GM21360 (cell line): ENCODE data around the gene PTPN4.
"Not testable (repeated sequence)": the region's sequence is repeated elsewhere in the genome, so short reads cannot be mapped to it uniquely, and the experiment has no call there.

Source experiments
- ATAC-seq: cut with Tn5 transposase; IDR thresholded peaks from one replicate; pipeline ENCODE4 v1.9.1; 2021; ENCODE audit warnings: mild to moderate bottlenecking, moderate library complexity; ENCODE audit not compliant: unreplicated experiment

Gene PTPN4

GRCh38 chr2:119803101-119803500, 43.4 kb downstream of the PTPN4 start:
- no peak for ATAC-seq

- ATAC-seq, result not testable (repeated sequence)
Measured at GRCh38 chr2:119804409-119804808, 44.7 kb downstream of the PTPN4 start.

GRCh38 chr2:119808516-119809147, 48.9 kb downstream of the PTPN4 start:
- no peak for ATAC-seq

- no peak for ATAC-seq
Measured at GRCh38 chr2:119809339-119810048, 49.8 kb downstream of the PTPN4 start.

- no peak for ATAC-seq
Measured at GRCh38 chr2:119810049-119810630, 50.4 kb downstream of the PTPN4 start.

GRCh38 chr2:119814216-119814615, 54.5 kb downstream of the PTPN4 start:
- no peak for ATAC-seq

- no peak for ATAC-seq
Measured at GRCh38 chr2:119818792-119819191, 59.1 kb downstream of the PTPN4 start.

- no peak for ATAC-seq
Measured at GRCh38 chr2:119819846-119820245, 60.1 kb downstream of the PTPN4 start.

DNA sequence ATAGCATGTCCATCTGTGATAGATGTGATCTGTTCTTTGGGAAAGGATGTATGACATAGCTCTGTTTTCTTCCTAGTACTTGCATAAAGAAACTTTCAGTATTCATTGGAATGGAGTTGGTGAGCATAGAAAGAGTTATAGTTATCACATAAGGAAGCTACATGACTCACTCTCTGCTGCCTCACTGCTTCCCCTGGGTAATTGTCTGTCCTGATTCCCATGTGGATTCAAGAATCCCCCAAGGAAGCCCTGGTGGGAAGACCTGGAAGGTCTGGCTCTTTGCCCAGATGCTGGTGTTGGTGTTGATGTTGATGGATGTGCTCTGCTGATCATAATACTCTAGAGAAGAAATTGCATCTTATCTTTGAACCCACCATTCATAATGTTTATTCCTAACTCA, 60.6 kb downstream of the PTPN4 start:
- no peak for ATAC-seq

GRCh38 chr2:119821266-119821665, 61.5 kb downstream of the PTPN4 start:
- ATAC-seq, result no peak

DNA sequence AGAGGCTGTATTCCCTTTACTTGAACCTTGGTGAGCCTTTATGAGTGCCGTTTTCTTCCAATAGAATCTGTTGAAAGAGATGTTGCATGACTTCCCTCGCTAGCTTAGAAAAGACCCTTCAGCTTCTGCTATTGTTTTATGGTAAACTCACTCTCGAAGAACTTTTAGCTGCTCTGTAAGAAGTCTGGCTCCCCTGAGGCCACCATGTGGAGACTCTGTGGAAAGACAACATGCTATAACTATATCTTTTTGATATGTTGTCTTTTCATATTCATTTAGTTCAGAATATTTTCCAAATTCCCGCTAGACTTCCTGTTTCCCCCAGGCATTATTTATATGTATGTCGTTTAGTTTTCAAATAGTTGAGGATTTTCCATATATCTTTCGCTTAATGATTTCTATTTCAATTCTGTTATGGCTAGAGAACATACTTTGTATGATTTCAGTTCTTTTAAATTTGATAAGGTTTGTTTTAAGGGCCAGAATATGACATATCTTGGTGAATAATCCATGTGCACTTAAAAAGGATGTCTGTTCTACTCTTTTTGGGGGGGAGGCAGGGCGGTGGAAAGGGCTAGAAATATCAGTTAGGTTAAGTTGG, 64.1 kb downstream of the PTPN4 start:
- ATAC-seq, result no peak

DNA sequence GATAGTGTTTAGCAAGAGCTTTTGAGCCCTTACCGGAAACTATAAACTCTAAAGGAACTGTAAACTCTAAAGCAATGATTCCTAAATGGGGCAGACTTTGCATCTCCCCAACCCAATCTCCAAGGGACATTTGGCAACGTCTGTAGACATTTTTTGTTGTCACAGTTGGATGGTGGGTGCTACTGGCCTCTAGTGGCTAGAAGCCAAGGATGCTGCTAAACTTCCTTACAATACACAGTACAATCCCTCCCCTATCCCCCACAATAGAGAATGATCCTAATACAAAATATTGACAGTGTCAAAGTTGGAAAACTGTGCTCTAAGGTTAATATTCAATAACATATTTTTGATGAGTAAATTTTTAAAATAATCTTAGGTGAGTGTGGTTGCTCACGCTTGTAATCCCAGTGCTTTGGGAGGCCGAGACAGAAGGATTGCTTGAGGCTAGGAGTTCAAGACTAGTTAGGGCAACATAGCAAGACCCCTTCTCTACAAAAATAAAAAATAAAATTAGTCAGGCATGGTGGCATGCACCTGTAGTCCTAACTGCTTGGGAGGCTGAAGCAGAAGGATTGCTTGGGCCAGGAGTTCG, 66.7 kb downstream of the PTPN4 start:
- peak; percentile 55 for ATAC-seq

GRCh38 chr2:119827866-119828507, 68.3 kb downstream of the PTPN4 start:
- no peak for ATAC-seq

GRCh38 chr2:119836455-119837142, 76.9 kb downstream of the PTPN4 start:
- ATAC-seq, result no peak

DNA sequence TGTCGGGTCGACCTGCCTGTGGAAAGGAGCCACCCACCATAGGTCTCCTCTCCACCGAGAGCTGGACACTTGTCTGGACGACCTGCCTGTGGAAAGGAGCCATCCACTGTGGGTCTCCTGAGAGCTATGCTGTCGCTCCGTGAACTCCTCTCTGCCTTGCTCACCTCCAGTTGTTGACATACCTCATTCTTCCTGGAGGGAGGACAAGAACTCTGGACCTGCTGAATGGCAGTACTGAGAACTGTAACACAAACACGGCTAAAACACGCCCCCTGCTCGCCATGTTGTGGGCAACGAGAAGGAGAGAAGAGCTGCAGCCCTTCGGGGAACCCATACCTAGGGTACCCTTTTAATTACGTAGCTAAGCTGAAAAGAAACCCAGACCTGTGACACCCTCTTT, 77.6 kb downstream of the PTPN4 start:
- ATAC-seq, result no peak

DNA sequence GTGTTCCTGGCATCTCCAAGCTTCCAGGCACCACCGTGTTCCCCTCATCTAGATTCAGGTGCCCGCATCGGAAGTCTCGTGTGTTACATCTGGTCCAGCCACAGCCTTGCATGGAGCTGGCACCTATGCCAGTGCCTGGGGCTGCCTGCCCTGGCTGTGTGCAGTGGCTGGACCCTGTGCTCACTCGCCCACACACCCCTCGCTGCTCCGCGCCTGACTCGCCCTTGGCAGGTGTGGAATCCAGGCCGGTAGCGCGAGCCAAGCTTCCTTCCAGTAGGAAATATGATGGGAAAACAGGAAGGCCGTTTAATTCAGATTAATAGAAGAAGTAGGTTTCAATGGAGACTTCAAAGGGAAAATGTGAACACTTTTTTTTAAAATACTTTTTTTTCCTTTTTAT, 78.0 kb downstream of the PTPN4 start:
- no peak for ATAC-seq

GRCh38 chr2:119838179-119838578, 78.5 kb downstream of the PTPN4 start:
- ATAC-seq, result no peak

- ATAC-seq, result no peak
Measured at GRCh38 chr2:119841550-119841949, 81.8 kb downstream of the PTPN4 start.

- no peak for ATAC-seq
Measured at GRCh38 chr2:119846021-119846420, 86.3 kb downstream of the PTPN4 start.

DNA sequence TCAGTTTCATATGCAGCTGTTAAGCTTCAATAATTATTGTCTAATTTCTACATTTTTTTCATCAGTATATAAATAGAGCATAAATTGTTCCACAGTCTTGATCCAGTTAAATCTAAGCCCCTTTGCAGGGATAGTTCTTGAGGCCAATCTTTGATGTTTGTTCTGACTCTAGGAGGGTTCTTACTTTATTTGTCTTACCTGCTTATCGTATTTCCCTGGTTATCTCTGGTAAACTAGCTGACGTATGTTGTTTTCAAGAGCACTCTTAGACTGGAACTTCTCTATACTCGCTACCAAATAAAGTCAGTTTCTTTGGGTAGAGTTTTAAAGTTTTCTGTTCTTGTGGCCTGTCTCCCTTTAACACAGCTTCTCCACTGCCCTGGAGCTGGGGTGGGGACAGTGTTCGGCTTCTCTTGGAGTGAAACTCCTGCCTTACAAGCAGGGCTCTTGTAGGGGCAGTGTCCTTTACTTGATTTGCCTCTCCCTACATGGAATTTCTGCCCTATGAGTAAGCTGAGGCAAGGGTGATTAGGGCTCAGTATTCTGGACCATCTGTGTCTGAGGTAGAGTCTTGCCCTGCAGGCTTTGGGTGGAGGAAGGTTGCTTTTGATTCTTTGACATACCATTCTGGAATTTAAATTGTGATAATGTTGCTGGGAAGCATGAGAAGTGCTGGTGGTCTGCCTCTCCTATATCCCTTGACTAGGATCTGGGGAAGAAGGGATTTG, 90.3 kb downstream of the PTPN4 start:
- ATAC-seq, result no peak
